NCI-H2227 treated with DMSO at 0.1 percent for 48 hours (cell line): ENCODE results near the gene PRR5L.
"Not testable (repeated sequence)": the region's sequence is repeated elsewhere in the genome, so short reads cannot be mapped to it uniquely, and the experiment has no call there.

ENCODE experiments used
- DNase-seq: peaks from one replicate; lab custom pipeline; 2025; lab: John Stamatoyannopoulos, UW

Gene PRR5L

GRCh38 chr11:36281850-36282249, 14.2 kb upstream of the PRR5L start:
- no peak for DNase-seq

- no peak for DNase-seq
These were observed 13.2 kb upstream of the PRR5L start for GRCh38 chr11:36282926-36283325.

- no peak for DNase-seq
These were observed 7.5 kb upstream of the PRR5L start for GRCh38 chr11:36288442-36289225.

- DNase-seq = peak; percentile 94
These were observed 6.7 kb upstream of the PRR5L start, which contains the start of gene COMMD9 for GRCh38 chr11:36289226-36289852. Gene COMMD9, minus strand, starts transcription at chr11:36289424. Its CDS starts 12 bp downstream, at chr11:36289412.

GRCh38 chr11:36292311-36292722, 3.8 kb upstream of the PRR5L start:
- peak; percentile 7 for DNase-seq

GRCh38 chr11:36296884-36297543, 926 bp downstream of the PRR5L start:
- no peak for DNase-seq

GRCh38 chr11:36300650-36301049, 4.6 kb downstream of the PRR5L start:
- no peak for DNase-seq

GRCh38 chr11:36304351-36304750, 8.3 kb downstream of the PRR5L start:
- no peak for DNase-seq

GRCh38 chr11:36305047-36305446, 9.0 kb downstream of the PRR5L start:
- no peak for DNase-seq

- no peak for DNase-seq
These were observed 10.8 kb downstream of the PRR5L start for GRCh38 chr11:36306888-36307287.

GRCh38 chr11:36308577-36308976, 12.5 kb downstream of the PRR5L start:
- DNase-seq = no peak

GRCh38 chr11:36309779-36310178, 13.7 kb downstream of the PRR5L start:
- no peak for DNase-seq

- DNase-seq = no peak
These were observed 16.0 kb downstream of the PRR5L start for GRCh38 chr11:36311926-36312595.

GRCh38 chr11:36312611-36313472, 16.8 kb downstream of the PRR5L start:
- DNase-seq = no peak

GRCh38 chr11:36313750-36314433, 17.8 kb downstream of the PRR5L start:
- no peak for DNase-seq

GRCh38 chr11:36314434-36314767, 18.3 kb downstream of the PRR5L start:
- no peak for DNase-seq

- no peak for DNase-seq
These were observed 20.0 kb downstream of the PRR5L start for GRCh38 chr11:36316049-36316448.

GRCh38 chr11:36317992-36318391, 21.9 kb downstream of the PRR5L start:
- no peak for DNase-seq

GRCh38 chr11:36324956-36325355, 28.9 kb downstream of the PRR5L start:
- not testable (repeated sequence) for DNase-seq

- DNase-seq = not testable (repeated sequence)
These were observed 29.3 kb downstream of the PRR5L start for GRCh38 chr11:36325403-36325802.
